Muscle of leg (tissue), 11 donors: ENCODE data around the gene SPACA6. TPM values are rescaled to one million over a fixed set of nuclear protein-coding genes. Genes with fewer than 3 reads are reported as not detected.

Experiments
- DNase-seq: peaks from one replicate; pipeline ENCODE4 v3.0.0; 2013
- H3K27ac ChIP-seq: one replicate; pipeline ENCODE4 v1.5.1; 2013; ENCODE audit warnings: mild to moderate bottlenecking, low read length, control low read depth
- H3K27me3 ChIP-seq: one replicate; pipeline ENCODE4 v1.6.1; 2013; ENCODE audit warnings: low read length; ENCODE audit not compliant: control insufficient read depth, insufficient read depth
- H3K36me3 ChIP-seq: one replicate; pipeline ENCODE4 v1.6.1; 2013; ENCODE audit warnings: low read length; ENCODE audit not compliant: control insufficient read depth, insufficient read depth
- H3K4me1 ChIP-seq: one replicate; pipeline ENCODE4 v1.6.1; 2013; ENCODE audit warnings: low read length; ENCODE audit not compliant: control insufficient read depth, insufficient read depth
- H3K4me3 ChIP-seq: one replicate; pipeline ENCODE4 v1.5.1; 2013; ENCODE audit warnings: low read length, control low read depth
- H3K9me3 ChIP-seq: replicated peaks from 2 replicates; pipeline ENCODE4 v1.6.1; 2013; ENCODE audit warnings: low read depth, low read length; ENCODE audit not compliant: control insufficient read depth
- WGBS: methylation state at CpG from one replicate; pipeline ENCODE4 v1.1.5; 2013; ENCODE audit warnings: missing lambda C conversion rate; ENCODE audit not compliant: insufficient coverage; 5-methylcytosine and 5-hydroxymethylcytosine counted together
- polyA plus RNA-seq, 8 donors: library from polyadenylated mRNA; unstranded; fragments of 120-200 nt; gene quantifications; one replicate each; pipeline versions ENCODE4 v1.2.1 to v1.2.3, GENCODE V29; 2013; ENCODE audit warnings: inconsistent platforms in 1 of 8, low replicate concordance in 1 of 8; ENCODE audit not compliant: insufficient read length in 8 of 8, insufficient read depth in 1 of 8
- total RNA-seq: library from RNA; stranded (reverse); fragments of 120-200 nt; gene quantifications from one replicate; pipeline ENCODE4 v1.2.4, GENCODE V29; 2013

SPACA6 gene
- total and polyA plus RNA-seq, 9 donors, result 6.1 to 15.2 (median 9.7) TPM

- Histone ChIP-seq H3K36me3 (no peaks in the 10 kb centered on the region), H3K4me3 (peak overlapping the region; percentile 10)
- 74% methylated on average over 6 of the region's 7 CpGs for WGBS
Observed at GRCh38 chr19:51750400-51751094, 57.4 kb downstream of the SPACA6 start.

GRCh38 chr19:51751655-51752054, 58.5 kb downstream of the SPACA6 start, which contains the start of gene FPR1:
Gene FPR1, minus strand, starts transcription at chr19:51751878. Its CDS starts 4,884 bp downstream, at chr19:51746994.
- H3K27me3 ChIP-seq, result no peaks in the 10 kb centered on the region
- no peaks in the 10 kb centered on the region for H3K4me1 ChIP-seq
- peak; percentile 54 for DNase-seq
- no peaks in the 10 kb centered on the region for H3K36me3 ChIP-seq
- H3K4me3 ChIP-seq, result peak within 1 kb of the TSS; percentile 10
- H3K27ac ChIP-seq, result no peak within 1 kb of the TSS
- H3K9me3 ChIP-seq, result no peaks in the 10 kb centered on the region
- WGBS, result no CpG with 5 or more reads among the region's 2 CpGs

More at GRCh38 chr19:51750400-51751094, 57.4 kb downstream of the SPACA6 start:
- no peaks in the 10 kb centered on the region for H3K4me1 ChIP-seq
- no peaks in the 10 kb centered on the region for H3K27me3 ChIP-seq
- DNase-seq, result no peak
- no peaks in the 10 kb centered on the region for H3K9me3 ChIP-seq
- no peak overlapping the region for H3K27ac ChIP-seq

- Histone ChIP-seq H3K27ac (peak overlapping the region; percentile 20), H3K36me3 (no peaks in the 10 kb centered on the region), H3K27me3 (no peaks in the 10 kb centered on the region), H3K9me3 (no peaks in the 10 kb centered on the region), H3K4me3 (no peak overlapping the region), H3K4me1 (no peaks in the 10 kb centered on the region)
- DNase-seq, result peak; percentile 57
- WGBS, result 82% methylated on average over 6 of the region's 6 CpGs
Observed at GRCh38 chr19:51754109-51754508, 61.0 kb downstream of the SPACA6 start.

- Histone ChIP-seq H3K27ac (no peak overlapping the region), H3K36me3 (no peaks in the 10 kb centered on the region), H3K9me3 (no peaks in the 10 kb centered on the region), H3K27me3 (no peaks in the 10 kb centered on the region), H3K4me1 (no peaks in the 10 kb centered on the region), H3K4me3 (no peak overlapping the region)
- no peak for DNase-seq
- WGBS, result 54% methylated on average over 3 of the region's 4 CpGs
Observed at GRCh38 chr19:51754770-51755169, 61.6 kb downstream of the SPACA6 start.

Other genes starting within 250 kb of the SPACA6 start
- gene SIGLEC8, start 234.9 kb upstream of the SPACA6 start, total RNA-seq, result 0.04 TPM
- under 1 TPM in 4 of 8 donors, not detected in 4; 0.06 to 0.23 (median 0.08) TPM for gene SIGLEC8, start 234.9 kb upstream of the SPACA6 start, polyA plus RNA-seq
- not detected for gene CEACAM18, start 214.8 kb upstream of the SPACA6 start, total RNA-seq
- gene CEACAM18, start 214.8 kb upstream of the SPACA6 start, polyA plus RNA-seq, result not detected
- gene SIGLEC12, start 191.5 kb upstream of the SPACA6 start, total RNA-seq, result not detected
- gene SIGLEC12, start 191.5 kb upstream of the SPACA6 start, polyA plus RNA-seq, result under 1 TPM in 5 of 8 donors, not detected in 3; 0.11 to 0.48 (median 0.20) TPM
- 0.22 TPM for gene SIGLEC6, start 161.7 kb upstream of the SPACA6 start, total RNA-seq
- gene SIGLEC6, start 161.7 kb upstream of the SPACA6 start, polyA plus RNA-seq, result under 1 TPM in 4 of 8 donors, not detected in 4; 0.07 to 0.29 (median 0.18) TPM
- 6.6 TPM for gene ZNF175, start 122.0 kb upstream of the SPACA6 start, total RNA-seq
- gene ZNF175, start 122.0 kb upstream of the SPACA6 start, polyA plus RNA-seq, result 1 to 10 TPM; 6.5 to 9.7 (median 7.7) TPM
- gene SIGLEC5, start 62.9 kb upstream of the SPACA6 start, total RNA-seq, result 0.13 TPM
- under 1 TPM; 0.15 to 0.75 (median 0.48) TPM for gene SIGLEC5, start 62.9 kb upstream of the SPACA6 start, polyA plus RNA-seq
- 0.58 TPM for gene SIGLEC14, start 46.5 kb upstream of the SPACA6 start, total RNA-seq
- gene SIGLEC14, start 46.5 kb upstream of the SPACA6 start, polyA plus RNA-seq, result 1 to 10 TPM; 1.1 to 2.7 (median 1.5) TPM
- gene HAS1, start 30.7 kb downstream of the SPACA6 start, total RNA-seq, result 0.35 TPM
- gene HAS1, start 30.7 kb downstream of the SPACA6 start, polyA plus RNA-seq, result under 1 TPM; 0.06 to 0.39 (median 0.13) TPM
- gene FPR1, start 58.5 kb downstream of the SPACA6 start, total RNA-seq, result 0.66 TPM
- 1 to 10 TPM; 1.1 to 3.2 (median 1.9) TPM for gene FPR1, start 58.5 kb downstream of the SPACA6 start, polyA plus RNA-seq
- gene FPR2, start 67.8 kb downstream of the SPACA6 start, total RNA-seq, result 0.09 TPM
- under 1 TPM; 0.23 to 0.73 (median 0.34) TPM for gene FPR2, start 67.8 kb downstream of the SPACA6 start, polyA plus RNA-seq
- gene FPR3, start 101.8 kb downstream of the SPACA6 start, total RNA-seq, result 0.22 TPM
- under 1 TPM; 0.17 to 0.84 (median 0.31) TPM for gene FPR3, start 101.8 kb downstream of the SPACA6 start, polyA plus RNA-seq
- gene ZNF577, start 194.6 kb downstream of the SPACA6 start, total RNA-seq, result 15.6 TPM
- 10 to 100 TPM; 12.5 to 19.7 (median 17.9) TPM for gene ZNF577, start 194.6 kb downstream of the SPACA6 start, polyA plus RNA-seq
- 12.0 TPM for gene ZNF649, start 211.7 kb downstream of the SPACA6 start, total RNA-seq
- 10 to 100 TPM in 6 of 8 donors, 1 to 10 TPM in 2; 8.6 to 13.7 (median 11.5) TPM for gene ZNF649, start 211.7 kb downstream of the SPACA6 start, polyA plus RNA-seq
- 6.9 TPM for gene ZNF613, start 234.1 kb downstream of the SPACA6 start, total RNA-seq
- gene ZNF613, start 234.1 kb downstream of the SPACA6 start, polyA plus RNA-seq, result 1 to 10 TPM; 4.6 to 6.9 (median 6.0) TPM